GM21717 (cell line): ENCODE data around the gene ATP6V1A.
"Not testable (repeated sequence)": the region's sequence is repeated elsewhere in the genome, so short reads cannot be mapped to it uniquely, and the experiment has no call there.

ENCODE experiments used
- ATAC-seq: cut with Tn5 transposase; IDR thresholded peaks from one replicate; pipeline ENCODE4 v1.9.1; 2021; ENCODE audit warnings: mild to moderate bottlenecking, moderate library complexity; ENCODE audit not compliant: unreplicated experiment

ATP6V1A gene

GRCh38 chr3:113812854-113813253 lies 66.0 kb downstream of the ATP6V1A start:
- ATAC-seq, result no peak

- ATAC-seq, result no peak
Observed at GRCh38 chr3:113819866-113820265, 73.0 kb downstream of the ATP6V1A start.

GRCh38 chr3:113825090-113825489 lies 78.3 kb downstream of the ATP6V1A start:
- ATAC-seq, result peak; percentile 70

GRCh38 chr3:113828600-113828999 lies 81.8 kb downstream of the ATP6V1A start:
- ATAC-seq, result peak; percentile 49

- no peak for ATAC-seq
Observed at GRCh38 chr3:113829576-113830354, 82.9 kb downstream of the ATP6V1A start.

- ATAC-seq, result no peak
Observed at GRCh38 chr3:113831103-113831355, 84.2 kb downstream of the ATP6V1A start.

GRCh38 chr3:113832477-113833164 lies 85.8 kb downstream of the ATP6V1A start:
- peak; percentile 47 for ATAC-seq

DNA sequence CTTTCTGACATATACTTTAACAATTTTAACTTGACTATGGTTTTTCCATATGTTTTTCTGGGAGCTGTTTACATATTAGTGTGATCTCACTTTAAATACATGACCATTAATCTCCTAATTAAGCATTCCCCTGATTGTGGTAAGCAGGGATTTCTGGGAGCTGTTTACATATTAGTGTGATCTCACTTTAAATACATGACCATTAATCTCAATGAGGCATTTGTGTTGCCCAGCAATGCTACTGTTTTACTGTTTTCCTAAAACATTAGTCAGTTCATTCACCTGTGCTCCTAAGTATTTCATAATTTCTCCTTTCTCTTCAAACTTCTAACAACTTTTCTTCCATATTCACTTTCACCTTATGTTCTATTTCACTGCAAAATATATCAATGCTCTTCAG lies 88.1 kb downstream of the ATP6V1A start:
- no peak for ATAC-seq

DNA sequence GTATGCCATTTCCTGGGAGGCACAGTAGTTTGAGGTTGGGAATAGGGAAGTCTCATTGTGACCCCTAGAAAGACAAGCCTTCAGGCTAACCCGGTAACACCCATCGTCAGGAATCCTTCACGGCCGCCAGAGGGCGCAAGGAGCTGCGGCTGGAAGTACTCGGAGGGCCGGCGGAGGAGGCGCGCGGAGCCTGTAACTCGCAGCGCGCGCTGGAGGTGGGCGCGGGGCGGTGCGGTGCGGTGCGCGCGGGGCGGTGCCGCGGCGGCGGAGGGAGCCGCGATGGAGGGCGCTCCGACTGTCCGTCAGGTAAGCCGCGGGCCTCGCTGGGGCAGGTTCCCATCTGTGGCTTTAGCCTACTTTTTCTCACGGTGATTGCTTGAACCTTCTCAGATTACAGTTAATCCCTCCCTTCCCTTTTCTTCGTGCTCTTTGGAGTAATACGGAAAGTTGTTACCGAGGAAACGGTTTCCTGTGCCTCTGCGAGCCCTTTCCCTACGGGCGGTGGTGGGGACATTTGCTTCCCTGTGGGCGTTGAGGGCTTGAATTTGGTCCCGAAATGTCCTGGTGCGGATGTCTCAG lies 91.9 kb downstream of the ATP6V1A start, which contains the start of gene GRAMD1C:
Gene GRAMD1C, plus strand, starts transcription at position 158 of the 579 bp plus-strand sequence. Its CDS starts 122 bp downstream, at position 280.
- peak; percentile 91 for ATAC-seq

DNA sequence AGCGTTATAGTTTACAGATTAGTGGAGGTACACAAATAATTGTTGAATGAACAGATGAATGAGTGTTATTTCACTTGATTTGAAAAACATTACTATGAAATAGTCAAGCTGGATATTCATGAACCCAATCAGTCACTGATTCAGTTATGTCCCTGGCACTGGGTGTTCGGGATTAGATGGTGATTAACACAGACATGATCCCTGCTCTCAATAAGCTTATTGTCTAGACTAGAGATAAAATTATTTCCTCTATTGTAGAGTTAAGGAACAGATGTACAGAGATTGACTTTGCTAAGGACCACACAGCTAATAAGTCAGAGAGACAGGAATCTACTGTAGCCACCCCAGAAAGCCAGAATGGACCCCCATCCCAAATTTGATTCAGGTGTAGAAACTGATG lies 92.7 kb downstream of the ATP6V1A start:
- no peak for ATAC-seq

DNA sequence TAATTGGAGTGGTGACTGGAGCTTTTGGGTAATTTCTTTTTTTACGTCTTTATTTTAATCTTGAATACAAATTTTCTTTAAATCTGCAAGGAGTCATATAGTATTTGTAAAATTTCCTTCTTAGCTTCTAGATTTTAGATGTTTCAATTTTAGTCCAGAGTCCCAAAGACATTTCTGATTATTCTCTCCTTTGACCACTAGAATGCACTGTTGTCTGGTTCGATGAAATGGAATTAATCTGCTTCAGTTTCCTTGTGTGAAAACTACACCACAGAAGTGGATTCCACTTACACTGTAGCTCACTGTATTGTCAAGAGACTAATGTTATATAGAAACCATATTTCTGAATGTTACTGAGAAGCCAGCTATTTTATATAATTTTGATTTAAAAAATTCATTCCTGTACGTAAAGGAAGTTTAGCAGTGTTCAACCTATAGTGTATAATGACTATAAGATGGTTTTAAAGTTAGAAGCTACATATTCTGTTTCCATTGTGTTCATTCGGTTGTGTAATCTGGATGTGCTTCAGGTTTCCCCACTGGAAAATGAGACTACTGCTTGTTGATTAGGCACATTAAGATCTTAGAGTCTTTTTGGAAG lies 97.9 kb downstream of the ATP6V1A start:
- ATAC-seq, result no peak

DNA sequence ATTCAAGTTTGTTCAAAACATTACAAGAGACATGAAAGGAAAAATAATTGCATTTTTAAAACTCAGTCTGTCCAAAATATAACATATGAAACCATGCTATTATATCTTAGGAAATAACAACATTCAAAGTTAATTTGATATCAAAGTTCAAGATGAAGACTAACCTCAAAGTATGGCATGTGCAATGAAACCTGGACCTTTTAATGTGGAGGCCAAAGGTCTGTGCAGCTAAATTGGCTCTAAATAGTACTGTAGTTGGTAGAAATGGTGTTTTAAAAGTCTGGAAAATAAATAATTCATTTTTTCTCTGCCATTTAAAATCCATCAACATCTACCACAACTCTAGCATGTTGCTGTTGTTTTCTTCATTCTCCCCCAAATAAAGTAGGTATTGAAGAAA lies 100.4 kb downstream of the ATP6V1A start:
- no peak for ATAC-seq

GRCh38 chr3:113847664-113848461 lies 101.0 kb downstream of the ATP6V1A start:
- ATAC-seq, result no peak

- ATAC-seq, result not testable (repeated sequence)
Observed at GRCh38 chr3:113849071-113849470, 102.2 kb downstream of the ATP6V1A start.

DNA sequence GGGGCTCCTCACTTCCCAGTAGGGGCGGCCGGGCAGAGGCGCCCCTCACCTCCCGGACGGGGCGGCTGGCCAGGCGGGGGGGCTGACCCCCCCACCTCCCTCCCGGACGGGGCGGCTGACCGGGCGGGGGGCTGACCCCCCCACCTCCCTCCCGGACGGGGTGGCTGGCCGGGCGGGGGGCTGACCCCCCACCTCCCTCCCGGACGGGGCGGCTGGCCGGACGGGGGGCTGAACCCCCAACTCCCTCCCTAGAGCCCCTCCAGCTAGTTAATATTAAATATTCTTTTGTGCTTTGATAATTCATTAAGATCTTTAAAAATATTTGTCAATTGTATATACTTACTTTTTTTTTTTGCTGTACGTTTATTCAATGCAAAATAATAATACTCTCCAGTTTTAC lies 103.0 kb downstream of the ATP6V1A start:
- not testable (repeated sequence) for ATAC-seq

DNA sequence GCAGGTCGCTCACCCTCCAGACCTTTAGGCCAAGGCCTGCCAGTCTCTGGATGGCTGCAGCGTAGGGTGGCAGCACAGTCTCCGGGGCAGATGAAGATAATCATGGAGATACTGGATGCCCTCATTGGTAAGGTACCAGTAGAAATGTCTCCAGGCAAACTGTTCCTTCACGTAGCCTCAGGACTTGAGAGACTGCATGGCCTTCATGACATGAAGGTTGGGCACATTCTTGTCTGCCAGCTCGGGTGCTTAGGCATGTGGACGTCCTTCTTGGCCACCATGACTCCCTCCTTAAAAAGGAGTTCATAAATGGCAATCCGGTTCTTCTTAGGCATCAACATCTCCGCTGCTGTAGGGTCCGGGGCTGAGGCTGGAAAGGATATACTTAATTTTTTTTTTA lies 103.6 kb downstream of the ATP6V1A start:
- ATAC-seq, result not testable (repeated sequence)

DNA sequence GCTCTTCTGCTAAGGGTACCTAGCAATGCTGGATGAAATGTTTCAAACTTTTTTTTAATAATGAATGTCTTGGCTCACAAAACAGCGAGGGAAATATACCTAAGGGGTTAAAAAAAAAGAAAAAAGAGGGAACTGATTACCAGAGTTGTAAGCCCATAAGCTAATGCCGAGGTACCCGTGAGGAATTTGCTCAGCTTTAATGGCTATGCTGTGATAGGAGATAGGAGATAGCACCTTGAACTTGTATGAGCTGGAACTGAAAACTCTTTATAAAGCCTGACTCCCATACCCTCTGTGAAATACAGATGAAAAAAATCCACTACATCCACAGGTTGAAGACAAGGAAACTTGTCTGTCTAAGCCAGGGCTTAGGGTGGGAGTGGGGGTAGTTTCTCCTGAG lies 105.7 kb downstream of the ATP6V1A start:
- ATAC-seq, result no peak
